ENCODE results near the gene ENTREP3. TPM values are rescaled to one million over a fixed set of nuclear protein-coding genes. Genes with fewer than 3 reads are reported as not detected.
"Not testable (repeated sequence)": the region's sequence is repeated elsewhere in the genome, so short reads cannot be mapped to it uniquely, and the experiment has no call there.

Gene ENTREP3
- total and polyA plus RNA-seq, 5 donors, result 9.4 to 22.3 (median 14.6) TPM

- Histone ChIP-seq H3K4me1 (ENCODE audit: control insufficient read depth, insufficient read depth, low read length) (no peaks in the 10 kb centered on the region), H3K9me3 (ENCODE audit: control insufficient read depth, low read length) (no peaks in the 10 kb centered on the region), H3K4me3 (ENCODE audit: low read length) (no peak overlapping the region), H3K27ac (ENCODE audit: low read length) (no peak overlapping the region), H3K27me3 (ENCODE audit: control insufficient read depth, insufficient read depth) (no peaks in the 10 kb centered on the region)
- DNase-seq (no peak), ATAC-seq (peak; percentile 13 to 25)
- intact Hi-C loops (cut with DNase I), result no loop called here
- 34% methylated on average over 46 of the region's 46 CpGs for WGBS
Observed at GRCh38 chr1:155294520-155295182, 39.4 kb upstream of the ENTREP3 start.

DNA sequence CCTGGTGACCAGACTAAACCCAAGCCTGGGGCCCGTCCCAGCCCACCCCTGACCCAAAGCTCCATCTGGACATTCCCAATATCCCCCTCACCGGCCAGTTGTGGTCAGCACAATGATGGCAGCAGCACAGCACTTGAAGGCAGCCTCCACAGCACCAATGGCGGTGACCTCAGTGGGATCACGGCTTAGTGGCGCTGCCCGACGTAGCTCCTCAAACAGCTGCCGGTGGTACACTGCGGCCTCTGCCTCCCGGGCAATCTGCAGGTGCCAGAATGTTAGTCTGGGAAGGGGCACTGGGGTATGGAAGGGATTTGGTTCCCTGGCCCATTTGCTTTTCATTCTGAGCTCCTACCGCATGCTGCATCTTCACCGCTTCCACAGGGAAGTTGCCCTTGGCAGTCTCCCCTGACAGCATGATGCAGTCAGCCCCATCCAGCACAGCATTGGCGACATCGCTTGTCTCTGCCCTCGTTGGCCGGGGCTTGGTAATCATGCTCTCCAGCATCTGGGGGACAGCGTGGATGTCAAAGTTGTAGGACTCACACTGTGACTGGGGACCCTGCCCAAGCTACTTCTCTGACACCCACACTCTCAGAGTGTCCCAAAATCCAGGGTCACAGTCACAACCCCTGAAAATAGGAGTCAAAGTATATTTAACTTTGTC is 37.9 kb upstream of the ENTREP3 start:
- Histone ChIP-seq H3K9me3 (ENCODE audit: control insufficient read depth, low read length) (no peaks in the 10 kb centered on the region), H3K27ac (ENCODE audit: low read length) (no peak overlapping the region), H3K27me3 (ENCODE audit: control insufficient read depth, insufficient read depth) (no peaks in the 10 kb centered on the region), H3K4me1 (ENCODE audit: control insufficient read depth, insufficient read depth, low read length) (no peaks in the 10 kb centered on the region), H3K4me3 (ENCODE audit: low read length) (no peak overlapping the region)
- intact Hi-C loops (cut with DNase I), result no loop called here
- 83% methylated on average over 17 of the region's 17 CpGs for WGBS
- ATAC-seq, result no peak
- DNase-seq, result no peak

- H3K27ac ChIP-seq (ENCODE audit: low read length); H3K4me3 ChIP-seq (ENCODE audit: low read length); DNase-seq; H3K4me1 ChIP-seq (ENCODE audit: control insufficient read depth, insufficient read depth, low read length); H3K9me3 ChIP-seq (ENCODE audit: control insufficient read depth, low read length); H3K27me3 ChIP-seq (ENCODE audit: control insufficient read depth, insufficient read depth); ATAC-seq; intact Hi-C loops (cut with DNase I): not testable (repeated sequence)
- 71% methylated on average over 10 of the region's 10 CpGs for WGBS
Observed at GRCh38 chr1:155291006-155291405, 35.7 kb upstream of the ENTREP3 start.

DNA sequence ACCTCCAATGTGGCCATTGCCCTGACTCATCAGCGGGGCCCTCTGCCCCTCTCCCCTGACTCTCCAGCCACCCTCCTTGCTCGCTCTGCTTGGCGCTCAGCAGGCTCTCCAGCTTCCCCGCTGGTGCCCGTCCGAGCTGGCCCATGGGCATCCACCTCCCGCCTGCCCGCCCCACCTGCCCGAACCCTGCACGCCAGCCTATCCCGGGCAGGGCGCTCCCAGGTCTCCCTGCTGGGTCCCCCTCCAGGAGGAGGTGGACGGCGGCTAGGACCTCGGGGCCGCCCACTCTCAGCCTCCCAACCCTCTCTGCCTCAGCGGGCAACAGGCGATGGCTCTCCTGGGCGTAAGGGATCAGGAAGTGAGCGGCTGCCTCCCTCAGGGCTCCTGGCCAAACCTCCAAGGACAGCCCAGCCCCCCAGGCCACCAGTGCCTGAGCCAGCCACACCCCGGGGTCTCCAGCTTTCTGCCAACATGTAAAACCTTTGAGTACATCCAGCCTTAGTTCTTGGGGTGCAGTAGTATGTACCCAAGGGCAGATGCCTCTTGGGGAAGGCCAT is 32.8 kb upstream of the ENTREP3 start:
- DNase-seq, result no peak
- Histone ChIP-seq H3K9me3 (ENCODE audit: control insufficient read depth, low read length) (no peaks in the 10 kb centered on the region), H3K4me1 (ENCODE audit: control insufficient read depth, insufficient read depth, low read length) (no peaks in the 10 kb centered on the region), H3K27me3 (ENCODE audit: control insufficient read depth, insufficient read depth) (no peaks in the 10 kb centered on the region), H3K27ac (ENCODE audit: low read length) (no peak overlapping the region), H3K4me3 (ENCODE audit: low read length) (no peak overlapping the region)
- intact Hi-C loops (cut with DNase I), result loop anchor here in 1 of 4 donors (10.0 kb wide), 1 partner anchor 307 kb away; no protein-coding TSS in a partner anchor
- ATAC-seq, result peak in 1 of 2 donors; percentile 10
- 90% methylated on average over 21 of the region's 21 CpGs for WGBS

DNA sequence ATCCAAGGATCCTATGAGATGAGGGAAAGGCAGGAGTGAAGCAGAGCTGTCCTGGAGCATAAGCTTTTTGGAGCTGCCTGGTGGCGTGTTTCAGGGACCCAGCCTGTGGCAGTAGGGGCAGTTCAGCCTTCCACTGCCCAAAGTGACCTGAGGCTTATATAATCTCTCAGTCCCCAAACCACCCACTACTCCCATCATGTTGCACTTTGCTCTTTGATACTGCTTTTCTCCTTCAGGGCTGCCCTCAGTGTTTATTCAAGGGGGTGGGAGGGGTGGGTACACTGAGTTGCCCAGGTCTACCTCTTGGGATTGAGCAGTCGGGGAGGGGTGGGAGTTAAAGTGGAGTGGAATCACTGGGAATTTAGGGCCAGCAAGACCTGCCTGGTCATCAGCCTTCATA is 31.3 kb upstream of the ENTREP3 start:
- ATAC-seq, result no peak
- H3K27ac ChIP-seq (ENCODE audit: low read length), result no peak overlapping the region
- WGBS, result 96% methylated on average over 2 of the region's 2 CpGs
- no peaks in the 10 kb centered on the region for H3K4me1 ChIP-seq (ENCODE audit: control insufficient read depth, insufficient read depth, low read length)
- no peaks in the 10 kb centered on the region for H3K27me3 ChIP-seq (ENCODE audit: control insufficient read depth, insufficient read depth)
- H3K9me3 ChIP-seq (ENCODE audit: control insufficient read depth, low read length), result no peaks in the 10 kb centered on the region
- DNase-seq, result no peak
- intact Hi-C loops (cut with DNase I), result loop anchor here in 1 of 4 donors (10.0 kb wide), 1 partner anchor 308 kb away; no protein-coding TSS in a partner anchor
- H3K4me3 ChIP-seq (ENCODE audit: low read length), result no peak overlapping the region

DNA sequence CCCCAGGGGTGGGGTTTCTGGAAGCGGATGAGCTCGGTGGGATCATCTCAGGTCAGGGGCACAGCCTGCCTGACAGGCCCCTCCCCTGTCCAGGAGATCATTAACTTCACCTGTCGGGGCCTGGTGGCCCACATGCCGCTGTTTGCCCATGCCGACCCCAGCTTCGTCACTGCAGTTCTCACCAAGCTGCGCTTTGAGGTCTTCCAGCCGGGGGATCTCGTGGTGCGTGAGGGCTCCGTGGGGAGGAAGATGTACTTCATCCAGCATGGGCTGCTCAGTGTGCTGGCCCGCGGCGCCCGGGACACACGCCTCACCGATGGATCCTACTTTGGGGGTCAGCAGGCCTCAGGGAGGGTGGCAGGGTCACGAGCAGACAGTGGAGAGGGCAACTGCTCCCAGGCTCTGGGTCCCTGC is 30.4 kb upstream of the ENTREP3 start:
- Histone ChIP-seq H3K27me3 (ENCODE audit: control insufficient read depth, insufficient read depth) (no peaks in the 10 kb centered on the region), H3K9me3 (ENCODE audit: control insufficient read depth, low read length) (no peaks in the 10 kb centered on the region), H3K27ac (ENCODE audit: low read length) (no peak overlapping the region), H3K4me3 (ENCODE audit: low read length) (no peak overlapping the region), H3K4me1 (ENCODE audit: control insufficient read depth, insufficient read depth, low read length) (no peaks in the 10 kb centered on the region)
- DNase-seq (no peak), ATAC-seq (no peak)
- intact Hi-C loops (cut with DNase I), result loop anchor here in 1 of 4 donors (10.0 kb wide), 1 partner anchor 309 kb away; no protein-coding TSS in a partner anchor
- WGBS, result 92% methylated on average over 18 of the region's 18 CpGs

DNA sequence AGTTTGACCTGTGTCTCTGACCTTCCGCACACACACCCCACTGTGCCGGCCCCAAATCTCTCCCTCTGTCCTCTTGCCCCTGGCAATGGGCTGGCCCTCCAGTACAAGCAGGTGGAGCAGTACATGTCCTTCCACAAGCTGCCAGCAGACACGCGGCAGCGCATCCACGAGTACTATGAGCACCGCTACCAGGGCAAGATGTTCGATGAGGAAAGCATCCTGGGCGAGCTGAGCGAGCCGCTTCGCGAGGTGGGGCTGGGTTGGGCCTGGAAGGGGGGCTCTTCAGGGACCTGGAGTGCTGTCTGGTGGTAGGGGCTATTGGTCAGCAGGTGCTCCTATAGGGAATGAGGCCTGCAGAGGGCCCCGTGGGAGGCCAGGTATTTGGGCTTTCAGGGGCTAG is 29.8 kb upstream of the ENTREP3 start:
- Histone ChIP-seq H3K9me3 (ENCODE audit: control insufficient read depth, low read length) (no peaks in the 10 kb centered on the region), H3K4me1 (ENCODE audit: control insufficient read depth, insufficient read depth, low read length) (no peaks in the 10 kb centered on the region), H3K27ac (ENCODE audit: low read length) (no peak overlapping the region), H3K27me3 (ENCODE audit: control insufficient read depth, insufficient read depth) (no peaks in the 10 kb centered on the region), H3K4me3 (ENCODE audit: low read length) (no peak overlapping the region)
- intact Hi-C loops (cut with DNase I), result loop anchor here in 1 of 4 donors (10.0 kb wide), 1 partner anchor 310 kb away; no protein-coding TSS in a partner anchor
- ATAC-seq (no peak), DNase-seq (no peak)
- WGBS, result 94% methylated on average over 14 of the region's 14 CpGs

GRCh38 chr1:155284476-155284875 is 29.2 kb upstream of the ENTREP3 start:
- 90% methylated on average over 12 of the region's 12 CpGs for WGBS
- no peak for ATAC-seq
- Histone ChIP-seq H3K4me3 (ENCODE audit: low read length) (no peak overlapping the region), H3K27me3 (ENCODE audit: control insufficient read depth, insufficient read depth) (no peaks in the 10 kb centered on the region), H3K9me3 (ENCODE audit: control insufficient read depth, low read length) (no peaks in the 10 kb centered on the region), H3K4me1 (ENCODE audit: control insufficient read depth, insufficient read depth, low read length) (no peaks in the 10 kb centered on the region), H3K27ac (ENCODE audit: low read length) (no peak overlapping the region)
- intact Hi-C loops (cut with DNase I), result loop anchor here in 1 of 4 donors (10.0 kb wide), 1 partner anchor 310 kb away; no protein-coding TSS in a partner anchor
- DNase-seq, result peak in 1 of 3 donors; percentile 48

DNA sequence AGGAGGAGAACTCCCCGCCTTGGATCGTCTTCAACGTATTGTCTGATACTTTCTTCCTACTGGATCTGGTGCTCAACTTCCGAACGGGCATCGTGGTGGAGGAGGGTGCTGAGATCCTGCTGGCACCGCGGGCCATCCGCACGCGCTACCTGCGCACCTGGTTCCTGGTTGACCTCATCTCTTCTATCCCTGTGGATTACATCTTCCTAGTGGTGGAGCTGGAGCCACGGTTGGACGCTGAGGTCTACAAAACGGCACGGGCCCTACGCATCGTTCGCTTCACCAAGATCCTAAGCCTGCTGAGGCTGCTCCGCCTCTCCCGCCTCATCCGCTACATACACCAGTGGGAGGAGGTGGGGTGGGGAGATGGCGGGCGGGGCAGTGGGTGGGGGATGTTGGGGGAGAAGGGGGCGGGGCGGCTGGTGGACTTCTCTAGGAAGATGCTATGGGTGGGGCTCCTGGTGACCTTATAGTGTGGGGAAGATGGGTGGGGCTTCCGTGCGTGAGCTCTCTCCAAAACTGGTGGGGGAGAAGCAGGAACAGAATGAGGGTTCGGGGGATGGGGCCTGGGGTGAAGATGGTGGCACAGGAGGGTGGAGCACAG is 27.3 kb upstream of the ENTREP3 start:
- intact Hi-C loops (cut with DNase I), result loop anchor here in 1 of 4 donors (10.0 kb wide), 1 partner anchor 312 kb away; no protein-coding TSS in a partner anchor
- Histone ChIP-seq H3K9me3 (ENCODE audit: control insufficient read depth, low read length) (no peaks in the 10 kb centered on the region), H3K4me1 (ENCODE audit: control insufficient read depth, insufficient read depth, low read length) (no peaks in the 10 kb centered on the region), H3K4me3 (ENCODE audit: low read length) (no peak overlapping the region), H3K27ac (ENCODE audit: low read length) (no peak overlapping the region), H3K27me3 (ENCODE audit: control insufficient read depth, insufficient read depth) (no peaks in the 10 kb centered on the region)
- no peak for DNase-seq
- no peak for ATAC-seq
- WGBS, result 94% methylated on average over 29 of the region's 29 CpGs

GRCh38 chr1:155279268-155279667 is 24.0 kb upstream of the ENTREP3 start:
- DNase-seq, result no peak
- ATAC-seq, result no peak
- Histone ChIP-seq H3K9me3 (ENCODE audit: control insufficient read depth, low read length) (no peaks in the 10 kb centered on the region), H3K27ac (ENCODE audit: low read length) (no peak overlapping the region), H3K27me3 (ENCODE audit: control insufficient read depth, insufficient read depth) (no peaks in the 10 kb centered on the region), H3K4me3 (ENCODE audit: low read length) (no peak overlapping the region), H3K4me1 (ENCODE audit: control insufficient read depth, insufficient read depth, low read length) (no peaks in the 10 kb centered on the region)
- intact Hi-C loops (cut with DNase I), result loop anchor here (5.0 kb wide), 1 partner anchor 43 kb away; the partner anchor contains the start of gene RUSC1 (in 4 of the 4)
- WGBS, result 80% methylated on average over 2 of the region's 2 CpGs
